Measurements from ENCODE around the gene ADI1.

GRCh38 chr2:3547915-3548314 lies 28.6 kb upstream of the ADI1 start:
- TF ChIP-seq CTCF (IDR thresholded peaks at IDR 0.05; ENCODE audit: insufficient read depth, low read depth, low read length) (no peak), EZH2 (IDR thresholded peaks at IDR 0.05; ENCODE audit: insufficient read depth, low read length) (no peak)

Measured in astrocyte (in vitro differentiated cells and primary cell).